Measurements from ENCODE around the gene ELOA. TPM values are rescaled to one million over a fixed set of nuclear protein-coding genes. Genes with fewer than 3 reads are reported as not detected.

Gene ELOA
- 28.6 and 32.2 TPM in 2 replicates for total RNA-seq

GRCh38 chr1:23743287-23744152 is at the start of gene ELOA:
Gene ELOA (plus strand): TSS chr1:23743471. CDS start chr1:23743504, 33 bp downstream.

GRCh38 chr1:23777979-23778814 is 34.9 kb downstream of the ELOA start, which contains the start of gene PITHD1:
Gene PITHD1 (plus strand): TSS chr1:23778418. CDS start chr1:23778516, 98 bp downstream.

GRCh38 chr1:23790696-23791515 is 47.6 kb downstream of the ELOA start, which contains the start of gene LYPLA2:
Gene LYPLA2 (plus strand): TSS chr1:23791145. CDS start chr1:23792683, 1,538 bp downstream.

GRCh38 chr1:23800400-23801337 is 57.4 kb downstream of the ELOA start, which contains the start of gene GALE:
Gene GALE (minus strand): TSS chr1:23800754. CDS start chr1:23799007, 1,747 bp downstream.

Other genes starting within 250 kb of the ELOA start
- 0.06 and 0.15 TPM in 2 replicates for gene E2F2, start 212.2 kb upstream of the ELOA start, total RNA-seq
- 148 and 174 TPM in 2 replicates for gene ID3, start 184.0 kb upstream of the ELOA start, total RNA-seq
- 1,144 and 1,360 TPM in 2 replicates for gene RPL11, start 51.7 kb upstream of the ELOA start, total RNA-seq
- 33.3 and 35.2 TPM in 2 replicates for gene PITHD1, start 34.9 kb downstream of the ELOA start, total RNA-seq
- 25.3 and 37.9 TPM in 2 replicates for gene LYPLA2, start 47.7 kb downstream of the ELOA start, total RNA-seq
- gene GALE, start 57.3 kb downstream of the ELOA start, total RNA-seq: 10.8 and 14.7 TPM in 2 replicates
- 35.4 and 45.7 TPM in 2 replicates for gene HMGCL, start 82.0 kb downstream of the ELOA start, total RNA-seq
- gene FUCA1, start 124.8 kb downstream of the ELOA start, total RNA-seq: 7.4 and 7.6 TPM in 2 replicates
- gene CNR2, start 169.9 kb downstream of the ELOA start, total RNA-seq: not detected in 2 replicates
- gene PNRC2, start 216.4 kb downstream of the ELOA start, total RNA-seq: 73.2 and 91.9 TPM in 2 replicates
- 52.7 and 65.6 TPM in 2 replicates for gene SRSF10, start 236.9 kb downstream of the ELOA start, total RNA-seq